CD4-positive, alpha-beta T cell treated with Interleukin-6 for 4 hours (primary cell): ENCODE results near the gene SMARCAL1.
"Not testable (repeated sequence)": the region's sequence is repeated elsewhere in the genome, so short reads cannot be mapped to it uniquely, and the experiment has no call there.

Experiments
- DNase-seq: peaks from one replicate; pipeline ENCODE4 v3.0.0-alpha.2; 2020; ENCODE audit warnings: mixed read lengths

The SMARCAL1 gene

GRCh38 chr2:216412022-216412999, at the start of gene SMARCAL1:
Gene SMARCAL1 (plus strand): TSS chr2:216412484. CDS start chr2:216414705, 2,221 bp downstream.
- peak; percentile 99 for DNase-seq

DNA sequence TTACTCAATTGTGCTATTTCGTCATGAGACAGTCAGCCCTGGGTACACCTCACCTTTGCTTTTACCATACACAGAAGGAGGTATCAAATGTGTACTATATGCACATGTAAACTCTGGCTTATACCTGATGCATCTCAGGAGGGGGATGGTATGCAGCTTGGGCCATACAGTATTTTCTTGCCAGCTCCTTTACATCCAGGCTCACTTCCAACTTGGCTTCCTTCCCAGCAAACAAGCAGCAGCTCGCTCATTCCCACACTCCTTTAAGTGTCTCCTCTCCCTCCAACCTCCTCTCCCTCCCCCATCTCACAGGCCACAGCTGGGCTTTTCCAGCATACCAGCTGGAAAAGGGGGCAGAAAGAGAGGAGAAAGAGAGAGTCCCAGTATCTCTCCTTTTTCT, 49.6 kb upstream of the SMARCAL1 start:
- DNase-seq, result no peak

DNA sequence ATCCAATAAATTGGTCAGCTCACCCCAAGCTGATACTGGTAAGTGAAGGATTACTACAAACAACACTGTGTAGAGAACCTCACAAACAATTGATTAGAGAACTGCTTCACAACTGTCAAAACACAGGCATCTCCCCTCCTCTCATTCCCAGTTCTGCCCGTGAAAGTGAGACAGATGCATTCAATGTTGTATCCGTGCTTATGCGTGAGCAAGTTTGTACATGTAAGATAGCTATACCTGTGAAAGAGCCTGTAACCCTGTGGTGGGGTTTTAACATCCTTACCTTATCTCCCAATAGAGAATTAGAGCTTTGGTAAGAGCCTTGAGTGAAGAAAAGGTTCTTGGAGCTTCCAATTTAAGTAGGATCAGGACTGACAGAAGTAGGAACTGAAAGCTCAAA, 49.1 kb upstream of the SMARCAL1 start:
- no peak for DNase-seq

GRCh38 chr2:216365518-216365917, 46.8 kb upstream of the SMARCAL1 start:
- DNase-seq, result no peak

- no peak for DNase-seq
These were observed 45.4 kb upstream of the SMARCAL1 start for GRCh38 chr2:216366777-216367471.

DNA sequence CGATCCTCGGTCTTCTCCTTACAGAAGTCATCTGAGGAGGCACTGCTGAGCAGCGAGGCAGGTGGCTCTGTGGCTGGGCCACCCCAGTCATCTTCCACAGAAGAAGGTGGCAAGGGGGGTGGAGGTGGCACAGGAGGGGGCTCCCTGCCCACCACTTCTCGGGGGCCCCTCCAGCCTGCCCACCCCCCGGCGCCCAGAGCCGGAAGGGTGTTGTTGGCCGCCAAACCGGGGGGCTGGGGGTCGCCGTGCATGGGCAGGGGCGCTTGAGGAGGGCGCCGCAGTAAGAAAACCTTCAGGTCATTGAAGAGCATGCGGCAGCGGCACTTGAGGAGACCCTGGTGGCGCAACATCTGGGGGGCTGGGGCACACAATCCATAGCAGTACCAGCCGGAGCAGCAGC, 42.5 kb upstream of the SMARCAL1 start:
- no peak for DNase-seq

- DNase-seq, result no peak
These were observed 41.1 kb upstream of the SMARCAL1 start for GRCh38 chr2:216370961-216371712.

DNA sequence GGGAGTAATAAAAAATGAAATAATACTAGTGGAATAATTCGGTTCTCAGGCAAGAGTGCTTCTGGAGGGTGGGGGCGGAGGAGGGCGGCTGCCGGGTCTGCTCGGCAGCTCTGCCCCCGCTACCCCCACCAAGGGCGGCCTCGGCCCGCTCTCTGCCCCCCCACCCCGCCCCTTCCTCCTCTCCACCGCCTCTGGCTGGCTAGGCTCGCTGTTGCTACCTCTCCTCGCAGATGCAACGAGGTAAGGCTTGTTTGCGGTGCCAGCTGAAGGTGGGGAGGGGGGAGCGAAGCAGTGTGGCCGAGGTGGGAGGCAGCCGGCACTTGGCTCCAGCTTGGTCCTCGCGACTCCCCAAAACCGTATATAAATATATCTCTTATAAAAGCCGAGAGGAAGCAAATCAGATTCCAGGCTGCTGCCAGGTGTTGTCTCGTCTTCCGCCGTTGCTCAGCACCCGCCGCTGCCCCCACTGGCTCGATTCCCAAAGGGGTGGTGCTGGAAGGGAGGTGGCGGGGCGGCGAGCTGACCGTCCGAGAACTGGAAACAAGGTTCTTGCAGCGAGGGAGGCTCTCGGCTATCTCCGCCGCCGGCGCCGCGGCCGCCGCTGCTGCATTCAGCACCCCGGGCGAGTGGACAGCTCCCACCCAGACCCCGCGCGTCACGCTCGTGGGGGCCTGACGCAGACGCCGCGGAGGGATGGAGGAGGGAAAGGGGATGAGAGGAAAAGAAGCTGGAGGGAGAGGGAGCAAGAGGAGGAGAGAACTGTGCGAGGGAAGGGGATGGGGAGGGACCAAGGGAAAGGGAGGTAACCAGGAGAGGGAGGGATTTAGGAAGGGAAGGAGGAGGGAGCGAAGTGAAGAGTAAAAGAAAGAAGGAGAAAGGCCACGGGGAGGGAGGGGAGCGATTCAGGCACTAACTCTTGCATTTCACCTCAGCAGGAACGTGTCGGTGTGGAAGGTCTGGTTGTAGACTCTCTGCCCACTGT, 40.3 kb upstream of the SMARCAL1 start, which contains the start of gene MARCHF4:
MARCHF4 (minus strand) TSS at position 763 of the 982 bp plus-strand sequence. CDS start 2,223 bp downstream, outside the sequence.
- DNase-seq, result peak; percentile 66

DNA sequence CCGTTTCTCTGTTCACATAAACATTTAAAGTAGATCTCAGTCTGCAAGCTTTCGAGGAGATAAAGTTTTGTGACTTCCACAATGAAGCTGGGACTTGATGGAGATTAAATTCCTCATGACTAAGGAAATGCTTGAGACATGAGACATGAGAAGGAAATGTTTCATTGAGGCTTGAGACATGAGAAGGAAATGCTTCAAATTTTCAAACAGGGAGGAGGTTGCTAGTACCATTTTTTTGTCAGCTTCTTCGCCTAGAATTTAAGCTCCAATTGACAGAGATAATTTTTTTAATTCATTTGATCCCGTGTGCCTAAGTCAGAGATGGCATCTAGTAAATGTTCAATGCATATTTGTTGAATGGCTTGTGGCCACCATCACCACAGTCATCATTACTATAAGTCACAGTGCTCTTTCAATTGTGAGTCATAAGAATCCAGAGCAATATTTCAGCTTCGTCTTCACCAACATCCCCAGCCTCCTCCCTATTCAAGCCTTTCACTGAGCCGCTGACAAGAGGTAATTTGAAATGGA, 39.5 kb upstream of the SMARCAL1 start:
- no peak for DNase-seq

- DNase-seq, result no peak
These were observed 38.4 kb upstream of the SMARCAL1 start for GRCh38 chr2:216373896-216374295.

DNA sequence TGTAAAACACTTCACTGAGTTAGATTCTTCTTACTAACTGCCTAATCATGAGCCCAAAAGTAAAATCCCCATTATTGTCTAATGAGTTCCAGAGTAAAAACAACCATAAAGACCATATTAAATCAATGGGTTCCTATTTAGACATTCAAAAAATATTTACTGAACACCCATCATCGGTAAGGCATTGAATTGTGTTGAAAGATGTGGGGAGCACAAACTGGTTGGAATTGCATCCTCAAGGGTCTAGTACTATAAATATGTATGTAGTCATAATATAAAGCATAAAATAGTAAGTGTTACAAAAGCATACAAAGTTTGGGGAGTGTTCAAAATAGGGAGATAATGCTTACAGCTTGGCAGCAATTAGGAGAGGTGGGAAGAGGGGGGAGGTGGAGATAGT, 37.0 kb upstream of the SMARCAL1 start:
- no peak for DNase-seq

DNA sequence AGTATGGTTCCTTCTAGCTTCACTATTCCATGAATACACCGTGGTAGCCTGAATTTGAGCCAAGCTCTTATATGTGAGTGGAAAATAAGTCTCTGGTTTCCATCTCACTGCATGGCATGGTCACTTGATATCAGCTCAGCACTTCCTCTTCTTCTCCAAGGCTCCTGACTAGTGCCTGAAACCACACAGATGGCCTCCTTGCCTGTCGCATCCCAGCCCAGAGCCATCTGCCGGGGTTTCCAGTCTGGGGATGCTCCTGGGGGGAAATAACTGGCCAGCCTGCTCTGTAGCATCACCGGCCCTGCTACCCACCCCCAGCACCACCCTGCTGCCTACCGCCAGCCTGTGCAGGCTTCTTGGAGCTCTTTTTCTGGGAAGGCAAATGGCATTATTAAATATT, 32.3 kb upstream of the SMARCAL1 start:
- no peak for DNase-seq

- not testable (repeated sequence) for DNase-seq
These were observed 27.9 kb upstream of the SMARCAL1 start for GRCh38 chr2:216384409-216384808.

DNA sequence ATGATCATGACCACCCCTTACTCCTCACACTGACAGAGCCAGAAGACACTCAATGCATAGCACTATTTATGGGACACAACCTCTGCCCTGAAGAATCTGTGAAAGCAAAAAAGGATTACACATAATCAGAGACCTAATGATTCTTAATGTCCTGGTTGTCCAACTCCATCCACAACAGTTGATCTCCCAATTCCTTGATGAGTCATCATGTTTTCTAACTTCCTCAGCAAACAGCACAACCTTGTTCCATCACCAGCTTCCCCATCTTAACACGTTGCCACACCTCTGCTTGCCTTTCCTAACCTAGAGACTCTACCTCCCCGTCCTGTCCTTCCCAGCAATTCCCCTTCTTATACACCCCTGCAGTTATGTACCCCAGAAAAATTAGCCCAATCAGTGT, 26.8 kb upstream of the SMARCAL1 start:
- no peak for DNase-seq

DNA sequence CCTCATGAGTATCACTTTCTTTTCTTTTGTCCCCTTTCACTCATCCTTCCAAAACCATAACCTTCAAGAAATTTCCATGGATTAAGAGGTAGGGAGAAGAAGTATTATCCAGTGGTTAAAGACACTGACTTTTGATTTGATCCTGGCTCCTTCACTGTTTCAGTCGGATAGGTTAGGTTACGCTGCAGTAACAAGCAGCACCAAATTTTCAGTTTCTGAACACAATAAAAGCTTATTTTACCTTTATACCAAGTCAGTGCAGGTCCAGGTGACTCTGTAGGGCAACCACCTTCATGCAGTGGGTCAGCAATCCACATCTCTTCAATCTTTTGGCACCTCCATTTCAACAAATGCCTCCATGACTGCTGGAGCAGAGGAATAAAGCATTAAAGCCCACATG, 25.0 kb upstream of the SMARCAL1 start:
- DNase-seq, result no peak

- no peak for DNase-seq
These were observed 24.0 kb upstream of the SMARCAL1 start for GRCh38 chr2:216388046-216388884.

- DNase-seq, result no peak
These were observed 22.7 kb upstream of the SMARCAL1 start for GRCh38 chr2:216389570-216389969.

DNA sequence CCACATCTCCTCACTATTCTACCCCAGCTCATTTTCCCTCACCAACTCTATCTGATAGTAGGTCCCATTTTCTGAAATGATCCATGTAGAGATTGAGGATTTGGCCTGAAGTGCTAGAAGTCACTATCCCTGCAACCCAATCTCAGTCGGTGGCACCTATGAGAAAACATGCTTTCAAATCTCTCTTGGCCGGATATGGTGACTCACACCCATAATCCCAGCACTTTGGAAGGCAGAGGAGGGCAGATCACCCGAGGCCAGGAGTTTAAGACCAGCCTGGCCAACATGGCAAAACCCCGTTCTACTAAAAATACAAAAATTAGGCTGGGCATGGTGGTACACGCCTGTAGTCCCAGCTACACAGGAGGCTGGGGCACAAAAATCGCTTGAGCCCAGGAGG, 20.9 kb upstream of the SMARCAL1 start:
- no peak for DNase-seq

DNA sequence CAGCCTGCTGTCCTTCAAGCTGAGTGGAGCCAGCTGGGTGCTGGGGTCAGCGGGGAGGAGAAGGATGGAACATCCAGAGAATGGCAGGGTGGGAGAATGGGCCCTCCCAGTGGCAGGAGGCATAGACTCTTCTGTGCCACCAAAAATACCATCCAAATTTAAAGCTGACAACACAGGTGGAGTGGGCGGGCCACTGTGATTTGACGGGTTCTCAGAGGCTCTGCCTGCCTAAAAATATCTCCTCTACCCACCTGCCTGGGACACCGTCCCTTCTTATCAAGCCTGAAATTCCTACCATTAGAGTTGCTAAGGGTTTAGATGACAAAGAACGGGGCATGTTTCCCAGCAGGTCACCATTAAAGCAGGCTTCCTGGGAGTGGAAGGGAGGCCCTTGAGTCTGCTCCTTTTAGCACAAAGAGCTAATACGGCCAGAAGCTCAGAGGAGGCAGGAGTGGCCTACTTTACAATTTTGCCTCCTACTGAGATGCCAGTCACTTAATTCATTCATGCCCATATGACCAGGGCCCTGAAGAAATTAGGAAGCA, 20.2 kb upstream of the SMARCAL1 start:
- DNase-seq, result no peak
